H9 (cell line): ENCODE results near the gene AIFM3. TPM values are rescaled to one million over a fixed set of nuclear protein-coding genes. Genes with fewer than 3 reads are reported as not detected.

ENCODE experiments used
- DNase-seq: peaks from one replicate; pipeline ENCODE4 v3.0.0-alpha.2; 2017
- H2AFZ ChIP-seq: one replicate; pipeline ENCODE4 v1.6.1; 2013; ENCODE audit warnings: mild to moderate bottlenecking, low read length, control low read depth, moderate library complexity
- H2AK5ac ChIP-seq: 2 replicates; pipeline ENCODE4 v1.6.1; 2013; ENCODE audit warnings: low read length, control low read depth, mixed read lengths; ENCODE audit not compliant: insufficient read length
- H2BK120ac ChIP-seq: one replicate; pipeline ENCODE4 v1.6.1; 2013; ENCODE audit warnings: low read depth, mild to moderate bottlenecking, low read length, control low read depth, inconsistent platforms; ENCODE audit not compliant: poor library complexity, severe bottlenecking
- H2BK12ac ChIP-seq: 2 replicates; pipeline ENCODE4 v1.6.1; 2013; ENCODE audit warnings: low read length, control low read depth, mixed read lengths, low read depth; ENCODE audit not compliant: insufficient read length
- H2BK15ac ChIP-seq: 2 replicates; pipeline ENCODE4 v1.6.1; 2013; ENCODE audit warnings: low read depth, low read length, control low read depth
- H2BK20ac ChIP-seq: one replicate; pipeline ENCODE4 v1.6.1; 2013; ENCODE audit warnings: low read depth, mild to moderate bottlenecking, low read length, control low read depth, inconsistent platforms; ENCODE audit not compliant: poor library complexity, severe bottlenecking
- H2BK5ac ChIP-seq: 2 replicates; pipeline ENCODE4 v1.6.1; 2013; ENCODE audit warnings: low read length, control low read depth, mixed read lengths; ENCODE audit not compliant: insufficient read length
- H3K14ac ChIP-seq: 2 replicates; pipeline ENCODE4 v1.6.1; 2013; ENCODE audit warnings: low read length, control low read depth; ENCODE audit not compliant: insufficient read depth
- H3K18ac ChIP-seq: 2 replicates; pipeline ENCODE4 v1.6.1; 2013; ENCODE audit warnings: low read depth, mild to moderate bottlenecking, mixed read lengths, low read length, control low read depth; ENCODE audit not compliant: insufficient read length
- H3K23ac ChIP-seq: 2 replicates; pipeline ENCODE4 v1.6.1; 2013; ENCODE audit warnings: low read length, control low read depth, mixed read lengths, low read depth; ENCODE audit not compliant: insufficient read length
- H3K23me2 ChIP-seq: 2 replicates; pipeline ENCODE4 v1.6.1; 2013; ENCODE audit warnings: low read depth, mild to moderate bottlenecking, mixed read lengths, low read length, control low read depth; ENCODE audit not compliant: insufficient read length, poor library complexity, severe bottlenecking
- H3K27ac ChIP-seq: 2 replicates; pipeline ENCODE4 v1.5.1; 2013; ENCODE audit warnings: low read length, control low read depth, mixed read lengths, low read depth; ENCODE audit not compliant: insufficient read length
- H3K27me3 ChIP-seq: 2 replicates; pipeline ENCODE4 v1.6.1; 2013; ENCODE audit warnings: low read length, control low read depth, inconsistent platforms; ENCODE audit not compliant: insufficient read depth
- H3K4ac ChIP-seq: 2 replicates; pipeline ENCODE4 v1.6.1; 2013; ENCODE audit warnings: low read depth, mild to moderate bottlenecking, control low read depth, inconsistent platforms, low read length, moderate library complexity
- H3K4me1 ChIP-seq: 2 replicates; pipeline ENCODE4 v1.6.1; 2013; ENCODE audit warnings: low read length, control low read depth, inconsistent platforms; ENCODE audit not compliant: insufficient read depth
- H3K4me2 ChIP-seq: 2 replicates; pipeline ENCODE4 v1.6.1; 2013; ENCODE audit warnings: low read length, control low read depth, mixed read lengths; ENCODE audit not compliant: insufficient read length, insufficient read depth
- H3K56ac ChIP-seq: 2 replicates; pipeline ENCODE4 v1.6.1; 2013; ENCODE audit warnings: low read depth, mild to moderate bottlenecking, mixed read lengths, low read length, control low read depth; ENCODE audit not compliant: insufficient read length
- H3K79me1 ChIP-seq: 2 replicates; pipeline ENCODE4 v1.6.1; 2013; ENCODE audit warnings: low read depth, mild to moderate bottlenecking, moderate library complexity, low read length, control low read depth, inconsistent platforms; ENCODE audit not compliant: insufficient read depth, poor library complexity, severe bottlenecking
- H3K79me2 ChIP-seq: 2 replicates; pipeline ENCODE4 v1.6.1; 2013; ENCODE audit warnings: low read length, control low read depth, inconsistent platforms; ENCODE audit not compliant: insufficient read depth
- H3K9ac ChIP-seq: 2 replicates; pipeline ENCODE4 v1.6.1; 2013; ENCODE audit warnings: low read length, control low read depth, mixed read lengths; ENCODE audit not compliant: insufficient read length; ENCODE audit errors: extremely low read depth
- H3K9me3 ChIP-seq: one replicate; pipeline ENCODE4 v1.6.1; 2013; ENCODE audit warnings: low read depth, low read length, inconsistent platforms; ENCODE audit not compliant: control insufficient read depth
- H3T11ph ChIP-seq: one replicate; pipeline ENCODE4 v1.6.1; 2013; ENCODE audit warnings: mild to moderate bottlenecking, low read length, control low read depth, inconsistent platforms
- H4K20me1 ChIP-seq: one replicate; pipeline ENCODE4 v1.6.1; 2013; ENCODE audit not compliant: control insufficient read depth, insufficient read length, insufficient read depth
- H4K5ac ChIP-seq: 2 replicates; pipeline ENCODE4 v1.6.1; 2013; ENCODE audit warnings: low read depth, mild to moderate bottlenecking, mixed read lengths, low read length, control low read depth; ENCODE audit not compliant: insufficient read length
- H4K8ac ChIP-seq: replicated peaks from 2 replicates; pipeline ENCODE4 v1.6.1; 2013; ENCODE audit warnings: low read length, control low read depth, mixed read lengths, low read depth; ENCODE audit not compliant: insufficient read length
- H4K91ac ChIP-seq: 2 replicates; pipeline ENCODE4 v1.6.1; 2013; ENCODE audit warnings: low read depth, mild to moderate bottlenecking, moderate library complexity, mixed read lengths, low read length, control low read depth; ENCODE audit not compliant: insufficient read length
- H3K27ac Mint-ChIP-seq, 3 experiments: 2 replicates in 2 of 3; 3 replicates in 1 of 3; pipeline ENCODE4 v1.8.0; 2020 to 2021; ENCODE audit warnings: mixed read lengths in 3 of 3, mild to moderate bottlenecking in 1 of 3, moderate library complexity in 1 of 3
- H3K27me3 Mint-ChIP-seq: 2 replicates; pipeline ENCODE4 v1.8.0; 2021; ENCODE audit warnings: low read depth, mild to moderate bottlenecking, moderate library complexity, mixed read lengths
- H3K36me3 Mint-ChIP-seq, 3 experiments: 2 replicates in 2 of 3; 3 replicates in 1 of 3; pipeline ENCODE4 v1.8.0; 2020 to 2021; ENCODE audit warnings: low read depth in 3 of 3, mixed read lengths in 3 of 3; ENCODE audit not compliant: insufficient read depth in 1 of 3
- H3K4me1 Mint-ChIP-seq, 2 experiments: 2 replicates each; pipeline ENCODE4 v1.8.0; 2020; ENCODE audit warnings: mixed read lengths in 2 of 2
- H3K4me3 Mint-ChIP-seq, 2 experiments: 2 replicates in 1 of 2; 3 replicates in 1 of 2; pipeline ENCODE4 v1.8.0; 2020 to 2021; ENCODE audit warnings: mild to moderate bottlenecking in 2 of 2, mixed read lengths in 2 of 2, moderate library complexity in 1 of 2
- H3K9me3 Mint-ChIP-seq, 2 experiments: 2 replicates in 1 of 2; 3 replicates in 1 of 2; pipeline ENCODE4 v1.8.0; 2020; ENCODE audit warnings: mild to moderate bottlenecking in 2 of 2, mixed read lengths in 2 of 2, moderate library complexity in 1 of 2
- WGBS: extraction: QIAGEN DNeasy Blood & Tissue Kit; methylation state at CpG from one replicate; pipeline ENCODE4 v1.1.7; 2013; ENCODE audit warnings: missing lambda C conversion rate, low lambda C conversion rate, mixed read lengths; ENCODE audit not compliant: insufficient read length; ENCODE audit errors: extremely low coverage; 5-methylcytosine and 5-hydroxymethylcytosine counted together
- total RNA-seq: library from RNA; stranded (reverse); gene quantifications from 2 replicates; pipeline ENCODE4 v1.2.1, GENCODE V29; 2021
- TF ChIP-seq, protein P1 (sequence below): fragments of 200-600 bp; sonication (generic); conservative IDR thresholded peaks from 3 replicates; pipeline ENCODE4 v1.8.0; 2021; ENCODE audit warnings: antibody characterized with exemption, mild to moderate bottlenecking

Gene AIFM3
- total RNA-seq, 1 experiment from 2014 or later = 1.9 TPM

DNA sequence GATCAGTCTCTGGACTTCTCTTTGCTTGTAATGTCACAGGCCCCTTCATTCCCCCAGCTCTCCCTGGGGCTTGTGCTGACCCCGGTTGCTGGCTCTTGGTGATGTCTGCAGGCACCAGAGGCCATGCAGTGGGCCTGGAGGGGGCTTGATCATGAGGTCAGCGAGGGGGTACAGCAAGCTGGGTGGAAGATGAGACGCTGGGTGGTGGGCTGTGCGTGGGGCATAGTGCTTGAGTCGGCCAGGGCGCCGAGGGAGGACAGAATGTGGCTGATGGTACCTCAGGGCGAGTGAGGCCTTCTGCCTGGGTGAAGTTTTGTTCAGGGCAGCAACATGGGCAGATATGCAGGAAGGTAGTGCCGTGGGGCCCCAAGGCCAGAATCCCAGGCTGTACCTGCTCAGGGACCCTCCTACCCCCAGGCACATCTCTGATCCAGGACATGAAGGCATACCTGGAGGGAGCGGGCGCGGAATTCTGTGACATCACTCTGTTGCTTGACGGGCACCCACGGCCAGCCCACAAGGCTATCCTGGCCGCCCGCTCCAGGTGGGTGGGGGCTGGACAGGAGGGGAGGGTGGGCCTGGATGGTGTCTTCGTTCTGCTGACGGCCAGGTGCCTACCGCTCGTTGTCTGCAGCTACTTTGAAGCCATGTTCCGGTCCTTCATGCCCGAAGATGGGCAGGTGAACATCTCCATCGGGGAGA lies 28.4 kb downstream of the AIFM3 start:
- Histone ChIP-seq H3K79me1 (no peaks in the 10 kb centered on the region), H3K4ac (no peak overlapping the region), H4K8ac (no peak overlapping the region), H2BK120ac (no peak overlapping the region), H2BK15ac (no peak overlapping the region), H2AFZ (no peak overlapping the region), H2AK5ac (no peak overlapping the region), H3K23me2 (no peaks in the 10 kb centered on the region), H3K14ac (no peak overlapping the region), H3K27me3 (no peaks in the 10 kb centered on the region), H3T11ph (no peak overlapping the region), H3K9ac (no peak overlapping the region), H3K18ac (no peak overlapping the region), H4K20me1 (no peaks in the 10 kb centered on the region), H3K9me3 (no peaks in the 10 kb centered on the region), H3K4me2 (no peak overlapping the region), H2BK20ac (no peak overlapping the region), H2BK12ac (no peak overlapping the region), H4K5ac (no peak overlapping the region), H3K4me1 (no peaks in the 10 kb centered on the region), H2BK5ac (no peak overlapping the region), H4K91ac (no peak overlapping the region), H3K23ac (no peak overlapping the region), H3K56ac (no peak overlapping the region), H3K27ac (no peak overlapping the region), H3K79me2 (no peaks in the 10 kb centered on the region)
- H3K9me3 Mint-ChIP-seq = no peaks in the 10 kb centered on the region
- no CpG with 5 or more reads among the region's 23 CpGs for WGBS
- peaks cover 2 to 23% (median 8%) of the 10 kb centered on the region in 3 experiments; a peak in 5 of 7 replicates for H3K36me3 Mint-ChIP-seq
- TF ChIP-seq, protein P1, sequence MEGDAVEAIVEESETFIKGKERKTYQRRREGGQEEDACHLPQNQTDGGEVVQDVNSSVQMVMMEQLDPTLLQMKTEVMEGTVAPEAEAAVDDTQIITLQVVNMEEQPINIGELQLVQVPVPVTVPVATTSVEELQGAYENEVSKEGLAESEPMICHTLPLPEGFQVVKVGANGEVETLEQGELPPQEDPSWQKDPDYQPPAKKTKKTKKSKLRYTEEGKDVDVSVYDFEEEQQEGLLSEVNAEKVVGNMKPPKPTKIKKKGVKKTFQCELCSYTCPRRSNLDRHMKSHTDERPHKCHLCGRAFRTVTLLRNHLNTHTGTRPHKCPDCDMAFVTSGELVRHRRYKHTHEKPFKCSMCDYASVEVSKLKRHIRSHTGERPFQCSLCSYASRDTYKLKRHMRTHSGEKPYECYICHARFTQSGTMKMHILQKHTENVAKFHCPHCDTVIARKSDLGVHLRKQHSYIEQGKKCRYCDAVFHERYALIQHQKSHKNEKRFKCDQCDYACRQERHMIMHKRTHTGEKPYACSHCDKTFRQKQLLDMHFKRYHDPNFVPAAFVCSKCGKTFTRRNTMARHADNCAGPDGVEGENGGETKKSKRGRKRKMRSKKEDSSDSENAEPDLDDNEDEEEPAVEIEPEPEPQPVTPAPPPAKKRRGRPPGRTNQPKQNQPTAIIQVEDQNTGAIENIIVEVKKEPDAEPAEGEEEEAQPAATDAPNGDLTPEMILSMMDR = no peak
- no peak for DNase-seq
- no peaks in the 10 kb centered on the region for H3K27me3 Mint-ChIP-seq
- H3K27ac Mint-ChIP-seq = peak overlapping the region in 1 of 3 experiments; percentile 23; a peak in 1 of 7 replicates
- H3K4me1 Mint-ChIP-seq = peaks cover 0 to under 1% of the 10 kb centered on the region in 2 experiments; a peak in 1 of 4 replicates
- no peak overlapping the region; a peak in 1 of 5 replicates for H3K4me3 Mint-ChIP-seq
